RWPE2 (cell line): ENCODE measurements around the gene LAMTOR5.

ENCODE experiments used
- ATAC-seq: fragments of 200-7000 bp; cut with Tn5 transposase; 3 replicates; pipeline ENCODE4 v1.9.1; 2021; ENCODE audit warnings: low read depth
- DNase-seq: peaks from one replicate; pipeline ENCODE4 v3.0.0-alpha.2; 2020; ENCODE audit warnings: low spot score
- H3K27ac ChIP-seq: fragments of 450-650 bp; 2 replicates; pipeline ENCODE4 v1.5.1; 2017; ENCODE audit warnings: mild to moderate bottlenecking; ENCODE audit not compliant: poor library complexity, severe bottlenecking
- H3K27me3 ChIP-seq: fragments of 250-450 bp; sonication (Bioruptor Pico); 2 replicates; pipeline ENCODE4 v1.5.1; 2021; ENCODE audit warnings: mild to moderate bottlenecking, moderate library complexity; ENCODE audit not compliant: insufficient read depth, poor library complexity, severe bottlenecking
- H3K36me3 ChIP-seq: fragments of 250-450 bp; sonication (Bioruptor Pico); 2 replicates; pipeline ENCODE4 v1.5.1; 2020; ENCODE audit warnings: low read depth, mild to moderate bottlenecking, moderate library complexity
- H3K4me1 ChIP-seq: fragments of 250-450 bp; sonication (Bioruptor Pico); 2 replicates; pipeline ENCODE4 v1.5.1; 2021; ENCODE audit warnings: mild to moderate bottlenecking, moderate library complexity; ENCODE audit not compliant: insufficient read depth, poor library complexity, severe bottlenecking
- H3K4me3 ChIP-seq: fragments of 250-450 bp; sonication (Bioruptor Pico); 2 replicates; pipeline ENCODE4 v1.5.1; 2021; ENCODE audit warnings: mild to moderate bottlenecking, moderate library complexity; ENCODE audit not compliant: severe bottlenecking
- H3K9me3 ChIP-seq: fragments of 250-450 bp; sonication (Bioruptor Pico); 2 replicates; pipeline ENCODE4 v1.5.1; 2021; ENCODE audit warnings: mild to moderate bottlenecking, moderate library complexity; ENCODE audit not compliant: severe bottlenecking
- TF ChIP-seq, protein P1 (sequence below): fragments of 450-650 bp; IDR thresholded peaks from one replicate; pipeline ENCODE4 v1.5.1; 2017; ENCODE audit warnings: mild to moderate bottlenecking, moderate library complexity; ENCODE audit not compliant: poor library complexity, severe bottlenecking

Gene LAMTOR5

DNA sequence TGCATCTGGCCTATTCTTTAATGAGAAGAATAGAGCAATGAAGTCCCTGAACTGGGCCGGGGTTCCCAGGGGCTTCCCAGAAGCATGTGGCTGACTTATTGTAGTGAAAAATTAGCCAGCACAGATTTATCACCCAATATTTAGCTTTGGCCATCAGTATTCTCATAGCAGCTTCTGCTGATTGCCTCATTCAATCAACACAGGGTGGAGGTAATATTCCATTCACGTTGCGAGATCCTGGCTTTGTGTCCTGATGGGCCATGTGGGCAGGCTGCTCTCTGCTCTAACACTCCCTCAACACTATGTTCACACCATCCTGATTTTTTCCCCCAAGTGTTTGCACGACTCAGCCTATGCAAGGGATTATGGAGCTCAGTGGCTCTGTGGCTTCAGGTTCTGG, 21.5 kb upstream of the LAMTOR5 start:
- TF ChIP-seq, protein P1, sequence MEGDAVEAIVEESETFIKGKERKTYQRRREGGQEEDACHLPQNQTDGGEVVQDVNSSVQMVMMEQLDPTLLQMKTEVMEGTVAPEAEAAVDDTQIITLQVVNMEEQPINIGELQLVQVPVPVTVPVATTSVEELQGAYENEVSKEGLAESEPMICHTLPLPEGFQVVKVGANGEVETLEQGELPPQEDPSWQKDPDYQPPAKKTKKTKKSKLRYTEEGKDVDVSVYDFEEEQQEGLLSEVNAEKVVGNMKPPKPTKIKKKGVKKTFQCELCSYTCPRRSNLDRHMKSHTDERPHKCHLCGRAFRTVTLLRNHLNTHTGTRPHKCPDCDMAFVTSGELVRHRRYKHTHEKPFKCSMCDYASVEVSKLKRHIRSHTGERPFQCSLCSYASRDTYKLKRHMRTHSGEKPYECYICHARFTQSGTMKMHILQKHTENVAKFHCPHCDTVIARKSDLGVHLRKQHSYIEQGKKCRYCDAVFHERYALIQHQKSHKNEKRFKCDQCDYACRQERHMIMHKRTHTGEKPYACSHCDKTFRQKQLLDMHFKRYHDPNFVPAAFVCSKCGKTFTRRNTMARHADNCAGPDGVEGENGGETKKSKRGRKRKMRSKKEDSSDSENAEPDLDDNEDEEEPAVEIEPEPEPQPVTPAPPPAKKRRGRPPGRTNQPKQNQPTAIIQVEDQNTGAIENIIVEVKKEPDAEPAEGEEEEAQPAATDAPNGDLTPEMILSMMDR: no peak
- no peak for DNase-seq
- Histone ChIP-seq H3K4me1 (no peaks in the 10 kb centered on the region), H3K27me3 (no peaks in the 10 kb centered on the region), H3K9me3 (no peaks in the 10 kb centered on the region), H3K4me3 (no peak overlapping the region), H3K36me3 (no peaks in the 10 kb centered on the region), H3K27ac (no peak overlapping the region)
- ATAC-seq: no peak

DNA sequence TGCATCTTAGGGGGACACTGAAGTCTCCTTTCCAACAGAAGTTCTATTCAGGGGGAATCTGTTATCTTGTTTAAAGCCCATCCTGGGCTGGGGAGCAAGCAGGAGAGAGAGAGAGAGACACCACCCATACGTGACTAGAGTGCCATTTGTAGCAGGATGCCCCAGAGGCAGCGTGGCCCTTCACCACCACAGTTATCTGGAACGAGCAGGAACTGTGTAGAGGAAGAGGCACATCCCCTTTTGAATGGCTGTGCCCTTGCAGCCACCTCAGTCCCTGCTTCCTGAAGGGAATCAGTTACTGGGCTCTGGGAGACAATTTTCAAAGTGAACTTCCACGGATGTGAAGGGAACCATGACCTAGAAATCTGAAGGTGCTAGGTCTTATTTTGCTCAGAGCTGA, 19.4 kb upstream of the LAMTOR5 start:
- H3K9me3 ChIP-seq: no peaks in the 10 kb centered on the region
- H3K27ac ChIP-seq: no peak overlapping the region
- H3K27me3 ChIP-seq: no peaks in the 10 kb centered on the region
- no peaks in the 10 kb centered on the region for H3K36me3 ChIP-seq
- ATAC-seq (no peak), DNase-seq (no peak)
- H3K4me3 ChIP-seq: no peak overlapping the region
- TF ChIP-seq, protein P1: no peak
- H3K4me1 ChIP-seq: no peaks in the 10 kb centered on the region

- Histone ChIP-seq H3K27ac (no peak overlapping the region), H3K36me3 (no peaks in the 10 kb centered on the region), H3K4me1 (no peaks in the 10 kb centered on the region), H3K27me3 (no peaks in the 10 kb centered on the region), H3K4me3 (no peak overlapping the region), H3K9me3 (no peaks in the 10 kb centered on the region)
- DNase-seq (no peak), ATAC-seq (no peak)
- TF ChIP-seq, protein P1: no peak
Observed at GRCh38 chr1:110425612-110426152, 18.2 kb upstream of the LAMTOR5 start.

DNA sequence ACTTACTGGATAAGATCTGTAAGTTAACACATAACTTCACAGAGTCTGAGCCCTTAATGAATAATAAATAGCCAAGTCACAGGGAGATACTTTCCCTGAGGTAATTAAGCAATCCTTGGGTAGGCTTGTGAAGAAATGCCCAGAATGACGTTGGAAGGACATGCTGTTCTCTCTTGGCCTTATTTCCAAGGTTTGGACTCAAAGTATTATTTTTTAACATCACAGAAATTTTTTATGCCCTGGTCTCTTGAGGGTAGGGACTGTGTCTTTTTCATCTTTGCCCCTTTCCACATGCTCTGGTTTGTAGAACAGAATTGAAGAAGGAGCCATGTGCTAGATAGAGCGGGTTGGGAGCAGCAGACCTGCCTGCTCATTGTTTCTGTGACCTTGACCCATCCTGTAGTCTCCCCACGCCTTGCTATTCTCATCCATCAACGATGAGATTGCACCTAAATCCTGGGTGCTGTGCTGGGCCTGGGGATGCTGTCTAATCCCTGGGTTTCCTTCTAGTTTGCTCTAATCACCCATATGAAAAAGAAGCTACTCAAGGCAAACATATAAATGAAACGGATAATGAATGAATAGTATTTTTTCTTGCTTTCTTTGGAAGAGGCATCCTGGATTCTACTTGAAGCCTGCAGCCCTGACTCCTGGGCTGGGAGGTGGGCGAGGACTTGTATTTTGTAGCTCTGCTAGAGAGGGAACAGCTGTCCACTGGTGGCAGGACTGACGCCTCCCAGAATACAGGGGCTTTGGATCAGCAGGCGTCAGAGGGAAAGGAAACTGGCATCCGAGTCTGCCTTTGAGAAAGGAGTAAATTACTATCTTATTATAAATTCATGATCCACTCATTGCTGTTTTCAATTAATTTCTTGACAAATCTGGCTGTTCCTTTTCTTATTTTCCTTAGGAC, 17.5 kb upstream of the LAMTOR5 start:
- TF ChIP-seq, protein P1: no peak
- no peak overlapping the region for H3K27ac ChIP-seq
- no peaks in the 10 kb centered on the region for H3K4me1 ChIP-seq
- no peaks in the 10 kb centered on the region for H3K27me3 ChIP-seq
- H3K4me3 ChIP-seq: no peak overlapping the region
- ATAC-seq: no peak
- H3K36me3 ChIP-seq: no peaks in the 10 kb centered on the region
- H3K9me3 ChIP-seq: no peaks in the 10 kb centered on the region
- no peak for DNase-seq
